ENCODE measurements around the gene C1GALT1. TPM values are rescaled to one million over a fixed set of nuclear protein-coding genes. Genes with fewer than 3 reads are reported as not detected.

C1GALT1 gene
- total and polyA plus RNA-seq, 9 of the 15 experiments (the other 6 are each of a cell fraction or from before 2014, with no cell fraction given), result 5.0 to 33.2 (median 24.1) TPM

DNA sequence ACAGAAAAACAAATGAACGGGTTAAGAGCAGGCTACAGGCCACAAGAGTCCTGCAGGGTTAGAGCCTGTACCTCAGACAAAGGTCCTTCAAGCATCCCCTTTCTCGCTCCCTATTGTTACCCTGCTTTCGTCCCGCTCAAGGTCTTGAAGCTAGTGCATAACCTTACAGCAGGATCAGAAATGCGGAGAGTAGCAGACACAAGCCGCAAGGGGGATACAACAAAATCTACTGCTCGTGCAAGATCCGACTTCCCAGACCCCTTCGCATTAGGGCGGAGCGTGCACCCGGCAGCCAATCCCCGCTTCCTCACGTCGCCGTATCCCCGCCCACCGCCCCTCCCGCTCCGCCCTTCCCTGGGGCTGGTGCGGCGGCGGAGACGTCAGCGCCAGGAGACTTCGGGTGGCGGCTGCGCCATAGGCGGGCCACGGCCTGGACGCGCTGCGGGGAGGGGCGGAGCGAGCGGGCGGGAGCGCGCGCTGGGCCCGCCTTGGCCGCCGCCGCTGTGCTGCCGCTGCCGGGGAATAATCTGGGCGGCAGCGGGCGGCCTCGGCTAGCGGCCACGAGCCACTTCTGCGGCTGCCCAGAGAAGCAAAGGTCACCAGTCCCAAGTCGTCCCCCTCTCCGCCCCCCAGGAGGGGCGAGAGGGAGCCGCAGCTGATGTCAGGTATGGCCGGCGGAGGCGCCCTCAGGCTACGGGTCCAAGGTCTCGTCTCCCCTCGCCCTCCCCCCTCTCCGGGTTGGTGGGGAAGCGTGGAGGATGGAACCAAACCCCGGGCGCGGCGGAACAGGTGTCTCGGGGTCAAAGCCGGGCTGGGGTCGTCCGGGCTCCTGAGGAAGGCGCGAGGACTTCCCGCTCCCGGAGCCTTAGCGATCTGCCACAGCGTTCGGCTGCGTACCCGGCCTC lies at the start of gene C1GALT1 (continued):
- TF ChIP-seq, protein P1, sequence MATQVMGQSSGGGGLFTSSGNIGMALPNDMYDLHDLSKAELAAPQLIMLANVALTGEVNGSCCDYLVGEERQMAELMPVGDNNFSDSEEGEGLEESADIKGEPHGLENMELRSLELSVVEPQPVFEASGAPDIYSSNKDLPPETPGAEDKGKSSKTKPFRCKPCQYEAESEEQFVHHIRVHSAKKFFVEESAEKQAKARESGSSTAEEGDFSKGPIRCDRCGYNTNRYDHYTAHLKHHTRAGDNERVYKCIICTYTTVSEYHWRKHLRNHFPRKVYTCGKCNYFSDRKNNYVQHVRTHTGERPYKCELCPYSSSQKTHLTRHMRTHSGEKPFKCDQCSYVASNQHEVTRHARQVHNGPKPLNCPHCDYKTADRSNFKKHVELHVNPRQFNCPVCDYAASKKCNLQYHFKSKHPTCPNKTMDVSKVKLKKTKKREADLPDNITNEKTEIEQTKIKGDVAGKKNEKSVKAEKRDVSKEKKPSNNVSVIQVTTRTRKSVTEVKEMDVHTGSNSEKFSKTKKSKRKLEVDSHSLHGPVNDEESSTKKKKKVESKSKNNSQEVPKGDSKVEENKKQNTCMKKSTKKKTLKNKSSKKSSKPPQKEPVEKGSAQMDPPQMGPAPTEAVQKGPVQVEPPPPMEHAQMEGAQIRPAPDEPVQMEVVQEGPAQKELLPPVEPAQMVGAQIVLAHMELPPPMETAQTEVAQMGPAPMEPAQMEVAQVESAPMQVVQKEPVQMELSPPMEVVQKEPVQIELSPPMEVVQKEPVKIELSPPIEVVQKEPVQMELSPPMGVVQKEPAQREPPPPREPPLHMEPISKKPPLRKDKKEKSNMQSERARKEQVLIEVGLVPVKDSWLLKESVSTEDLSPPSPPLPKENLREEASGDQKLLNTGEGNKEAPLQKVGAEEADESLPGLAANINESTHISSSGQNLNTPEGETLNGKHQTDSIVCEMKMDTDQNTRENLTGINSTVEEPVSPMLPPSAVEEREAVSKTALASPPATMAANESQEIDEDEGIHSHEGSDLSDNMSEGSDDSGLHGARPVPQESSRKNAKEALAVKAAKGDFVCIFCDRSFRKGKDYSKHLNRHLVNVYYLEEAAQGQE (IDR thresholded peaks at IDR 0.05; ENCODE audit: borderline replicate concordance), result peak; percentile 51
- TF ChIP-seq, protein P1 (CRISPR knock-in tag; IDR thresholded peaks at IDR 0.05; ENCODE audit: low read depth), result no peak; the same call in 1 of the 2 replicates
- TF ChIP-seq ZNF184 (CRISPR knock-in tag; IDR thresholded peaks at IDR 0.05) (no peak), ETV6 (IDR thresholded peaks at IDR 0.05; ENCODE audit: borderline replicate concordance in 1 of 2, low read depth in 2 of 2, low read length in 1 of 2) (0 out of 4 replicates have a peak, but pooled peaks of 1 of the 2 experiments have one; percentile 12), ETV6 (CRISPR knock-in tag; IDR thresholded peaks at IDR 0.05; ENCODE audit: borderline replicate concordance) (no peak), CXXC5 (CRISPR knock-in tag; IDR thresholded peaks at IDR 0.05) (peak; percentile 92), TRIM24 (IDR thresholded peaks at IDR 0.05) (peak in 1 of 2 experiments; percentile 23; a peak in 1 of 4 replicates), IRF2 (CRISPR knock-in tag; IDR thresholded peaks at IDR 0.05) (no peak), ZBTB17 (CRISPR knock-in tag; IDR thresholded peaks at IDR 0.05) (peak; percentile 68; the same call in 1 of the 2 replicates), MAZ (CRISPR knock-in tag; conservative IDR thresholded peaks at IDR 0.05 in 1 of 2, IDR thresholded peaks at IDR 0.05 in 1 of 2) (peak; percentile 75 to 86)
- TF ChIP-seq, protein P2, sequence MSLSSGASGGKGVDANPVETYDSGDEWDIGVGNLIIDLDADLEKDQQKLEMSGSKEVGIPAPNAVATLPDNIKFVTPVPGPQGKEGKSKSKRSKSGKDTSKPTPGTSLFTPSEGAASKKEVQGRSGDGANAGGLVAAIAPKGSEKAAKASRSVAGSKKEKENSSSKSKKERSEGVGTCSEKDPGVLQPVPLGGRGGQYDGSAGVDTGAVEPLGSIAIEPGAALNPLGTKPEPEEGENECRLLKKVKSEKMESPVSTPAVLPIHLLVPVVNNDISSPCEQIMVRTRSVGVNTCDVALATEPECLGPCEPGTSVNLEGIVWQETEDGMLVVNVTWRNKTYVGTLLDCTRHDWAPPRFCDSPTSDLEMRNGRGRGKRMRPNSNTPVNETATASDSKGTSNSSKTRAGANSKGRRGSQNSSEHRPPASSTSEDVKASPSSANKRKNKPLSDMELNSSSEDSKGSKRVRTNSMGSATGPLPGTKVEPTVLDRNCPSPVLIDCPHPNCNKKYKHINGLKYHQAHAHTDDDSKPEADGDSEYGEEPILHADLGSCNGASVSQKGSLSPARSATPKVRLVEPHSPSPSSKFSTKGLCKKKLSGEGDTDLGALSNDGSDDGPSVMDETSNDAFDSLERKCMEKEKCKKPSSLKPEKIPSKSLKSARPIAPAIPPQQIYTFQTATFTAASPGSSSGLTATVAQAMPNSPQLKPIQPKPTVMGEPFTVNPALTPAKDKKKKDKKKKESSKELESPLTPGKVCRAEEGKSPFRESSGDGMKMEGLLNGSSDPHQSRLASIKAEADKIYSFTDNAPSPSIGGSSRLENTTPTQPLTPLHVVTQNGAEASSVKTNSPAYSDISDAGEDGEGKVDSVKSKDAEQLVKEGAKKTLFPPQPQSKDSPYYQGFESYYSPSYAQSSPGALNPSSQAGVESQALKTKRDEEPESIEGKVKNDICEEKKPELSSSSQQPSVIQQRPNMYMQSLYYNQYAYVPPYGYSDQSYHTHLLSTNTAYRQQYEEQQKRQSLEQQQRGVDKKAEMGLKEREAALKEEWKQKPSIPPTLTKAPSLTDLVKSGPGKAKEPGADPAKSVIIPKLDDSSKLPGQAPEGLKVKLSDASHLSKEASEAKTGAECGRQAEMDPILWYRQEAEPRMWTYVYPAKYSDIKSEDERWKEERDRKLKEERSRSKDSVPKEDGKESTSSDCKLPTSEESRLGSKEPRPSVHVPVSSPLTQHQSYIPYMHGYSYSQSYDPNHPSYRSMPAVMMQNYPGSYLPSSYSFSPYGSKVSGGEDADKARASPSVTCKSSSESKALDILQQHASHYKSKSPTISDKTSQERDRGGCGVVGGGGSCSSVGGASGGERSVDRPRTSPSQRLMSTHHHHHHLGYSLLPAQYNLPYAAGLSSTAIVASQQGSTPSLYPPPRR (CRISPR knock-in tag; IDR thresholded peaks at IDR 0.05; ENCODE audit: borderline replicate concordance), result 0 out of 2 replicates have a peak, but pooled peaks have one; percentile 67
- TF ChIP-seq, protein P3, sequence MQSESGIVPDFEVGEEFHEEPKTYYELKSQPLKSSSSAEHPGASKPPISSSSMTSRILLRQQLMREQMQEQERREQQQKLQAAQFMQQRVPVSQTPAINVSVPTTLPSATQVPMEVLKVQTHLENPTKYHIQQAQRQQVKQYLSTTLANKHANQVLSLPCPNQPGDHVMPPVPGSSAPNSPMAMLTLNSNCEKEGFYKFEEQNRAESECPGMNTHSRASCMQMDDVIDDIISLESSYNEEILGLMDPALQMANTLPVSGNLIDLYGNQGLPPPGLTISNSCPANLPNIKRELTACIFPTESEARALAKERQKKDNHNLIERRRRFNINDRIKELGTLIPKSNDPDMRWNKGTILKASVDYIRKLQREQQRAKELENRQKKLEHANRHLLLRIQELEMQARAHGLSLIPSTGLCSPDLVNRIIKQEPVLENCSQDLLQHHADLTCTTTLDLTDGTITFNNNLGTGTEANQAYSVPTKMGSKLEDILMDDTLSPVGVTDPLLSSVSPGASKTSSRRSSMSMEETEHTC (IDR thresholded peaks at IDR 0.05), result peak; percentile 23; the same call in 1 of the 2 replicates

Measured in K562 (cell line).